Endothelial cell of umbilical vein (primary cell): ENCODE measurements around the gene SPAG9. TPM values are rescaled to one million over a fixed set of nuclear protein-coding genes. Genes with fewer than 3 reads are reported as not detected.

Source experiments
- BruUV-seq: library from RNA; stranded (reverse); fragments of 400-500 nt; replicated peaks from 2 replicates; lab custom pipeline; 2021; lab: Mats Ljungman, UMichigan
- CTCF ChIA-PET: fragments of 300-600, 350-600 bp; sonication (Branson Sonifier 250); formaldehyde crosslinking; loops from one replicate; lab custom pipeline; 2021; ENCODE audit warnings: antibody characterized with exemption, inconsistent platforms; lab: Charles Lee
- POLR2A ChIA-PET: fragments of 300-600, 350-600 bp; sonication (Branson Sonifier 250); formaldehyde crosslinking; loops from one replicate; lab custom pipeline; 2021; ENCODE audit warnings: antibody characterized with exemption, inconsistent platforms; lab: Charles Lee
- DNase-seq: peaks from one replicate; pipeline ENCODE4 v3.0.0-alpha.2; 2011; ENCODE audit warnings: low read depth, low spot score
- FAIRE-seq: peaks from 2 replicates; lab custom pipeline; 2011; peaks lifted over from hg19 to GRCh38; lab: Jason Lieb, UNC
- H2AFZ ChIP-seq: 2 replicates; pipeline ENCODE4 v1.6.0; 2012; ENCODE audit warnings: low read depth, low read length, control low read depth, inconsistent platforms
- H3K27ac ChIP-seq: 2 replicates; pipeline ENCODE4 v1.5.1; 2011; ENCODE audit warnings: low read depth, mild to moderate bottlenecking, control low read depth, low read length, moderate library complexity; ENCODE audit not compliant: insufficient read depth
- H3K27me3 ChIP-seq, 2 experiments: 2 replicates each; pipeline versions ENCODE4 v1.6.0 to v1.6.1; 2011; ENCODE audit warnings: low read length in 2 of 2, mixed read lengths in 1 of 2; ENCODE audit not compliant: control insufficient read depth in 2 of 2, insufficient read depth in 2 of 2
- H3K36me3 ChIP-seq, 2 experiments: 2 replicates in 1 of 2; 3 replicates in 1 of 2; pipeline ENCODE4 v1.5.1; 2011; ENCODE audit warnings: low read length in 2 of 2, mild to moderate bottlenecking in 1 of 2, moderate library complexity in 1 of 2; ENCODE audit not compliant: control insufficient read depth in 2 of 2, insufficient read depth in 2 of 2; ENCODE audit errors: extremely low read depth in 1 of 2
- H3K4me1 ChIP-seq: 3 replicates; pipeline ENCODE4 v1.5.1; 2011; ENCODE audit warnings: mild to moderate bottlenecking, low read length; ENCODE audit not compliant: control insufficient read depth, insufficient read depth; ENCODE audit errors: extremely low read depth
- H3K4me2 ChIP-seq: 2 replicates; pipeline ENCODE4 v1.6.1; 2011; ENCODE audit warnings: low read length, control low read depth, mixed read lengths; ENCODE audit not compliant: insufficient read depth
- H3K4me3 ChIP-seq, 3 experiments: fragments of 200-600 bp in 1 of 3; sonication (generic), shearing (Covaris generic) in 1 of 3; replicated peaks in 1 of 3; 2 replicates each; pipeline ENCODE4 v1.5.1; 2011 to 2016; ENCODE audit warnings: control low read depth in 3 of 3, low read length in 3 of 3, mild to moderate bottlenecking in 2 of 3, inconsistent platforms in 1 of 3, low read depth in 1 of 3, moderate library complexity in 1 of 3; ENCODE audit not compliant: insufficient read depth in 1 of 3
- H3K79me2 ChIP-seq: 2 replicates; pipeline ENCODE4 v1.6.0; 2012; ENCODE audit warnings: low read length, inconsistent platforms; ENCODE audit not compliant: control insufficient read depth, insufficient read depth
- H3K9ac ChIP-seq: replicated peaks from 2 replicates; pipeline ENCODE3; 2011; ENCODE audit warnings: low read length, control low read depth; ENCODE audit not compliant: insufficient read depth; ENCODE audit errors: extremely low read depth
- H3K9me1 ChIP-seq: replicated peaks from 3 replicates; pipeline ENCODE4 v1.6.0; 2011; ENCODE audit warnings: mild to moderate bottlenecking, low read length; ENCODE audit not compliant: control insufficient read depth, insufficient read depth; ENCODE audit errors: extremely low read depth
- H3K9me3 ChIP-seq: replicated peaks from 2 replicates; pipeline ENCODE4 v1.5.1; 2012; ENCODE audit warnings: low read length, inconsistent platforms; ENCODE audit not compliant: control insufficient read depth, insufficient read depth
- H4K20me1 ChIP-seq: replicated peaks from 2 replicates; pipeline ENCODE3; 2011; ENCODE audit warnings: mild to moderate bottlenecking, low read length; ENCODE audit not compliant: control insufficient read depth, insufficient read depth; ENCODE audit errors: extremely low read depth
- CTCF ChIP-seq, 2 donors: IDR thresholded peaks; 1 replicate in 1 of 2; 2 replicates in 1 of 2; pipeline ENCODE4 v1.5.1; 2011; ENCODE audit warnings: low read length in 2 of 2, mild to moderate bottlenecking in 2 of 2, moderate library complexity in 2 of 2, control low read depth in 1 of 2, inconsistent platforms in 1 of 2, low read depth in 1 of 2; ENCODE audit not compliant: insufficient read depth in 1 of 2; ENCODE audit errors: extremely low read depth in 1 of 2
- EZH2 ChIP-seq: IDR thresholded peaks from 2 replicates; pipeline ENCODE4 v1.6.1; 2012; ENCODE audit warnings: borderline replicate concordance, low read depth, mild to moderate bottlenecking, moderate library complexity, low read length, inconsistent platforms; ENCODE audit not compliant: severe bottlenecking
- FOS ChIP-seq: IDR thresholded peaks from 2 replicates; pipeline ENCODE4 v1.6.1; 2011; ENCODE audit warnings: mild to moderate bottlenecking, low read length, moderate library complexity, borderline replicate concordance; ENCODE audit not compliant: insufficient read depth
- GATA2 ChIP-seq: IDR thresholded peaks from 2 replicates; pipeline ENCODE4 v1.7.0; 2011; ENCODE audit warnings: low read depth, mild to moderate bottlenecking, moderate library complexity, mixed read lengths, low read length; ENCODE audit not compliant: insufficient read length, insufficient read depth
- JUN ChIP-seq: IDR thresholded peaks from 2 replicates; pipeline ENCODE4 v1.6.1; 2011; ENCODE audit warnings: borderline replicate concordance, low read depth; ENCODE audit not compliant: insufficient read length, insufficient read depth
- POLR2A ChIP-seq: IDR thresholded peaks from 2 replicates; pipeline ENCODE4 v1.6.1; 2012; ENCODE audit warnings: low read depth, mild to moderate bottlenecking, control low read depth, low read length
- POLR2AphosphoS5 ChIP-seq: IDR thresholded peaks from 2 replicates; pipeline ENCODE4 v1.6.1; 2012; ENCODE audit warnings: low read depth, mild to moderate bottlenecking, control low read depth, low read length, moderate library complexity; ENCODE audit not compliant: insufficient read depth
- dilution Hi-C: fragments of 300-500 bp; cut with MboI; formaldehyde crosslinking; loops from one replicate; pipeline ENCODE4 v1.15.0; 2019; ENCODE audit warnings: low sequenced_read_pairs; ENCODE audit not compliant: extremely low pct_ligation_motif_present
- intact Hi-C: fragments of 100-400 bp; cut with micrococcal nuclease; formaldehyde crosslinking; loops from one replicate; pipeline ENCODE4 v1.10.0; 2022
- polyA plus RNA-seq, 4 experiments: library from polyadenylated mRNA; depleted of rRNA in 3 of 4; stranded (reverse) in 3 of 4; unstranded in 1 of 4; fragments of >200 nt; gene quantifications; 2 replicates each; pipeline versions ENCODE4 v1.2.1 to v1.2.3, GENCODE V29; 2011 to 2012; ENCODE audit warnings: missing spikeins in 1 of 4
- total RNA-seq: library from RNA; stranded (reverse); gene quantifications from 2 replicates; pipeline ENCODE4 v1.2.3, GENCODE V29; 2021
- TF ChIP-seq, protein P1 (sequence below): IDR thresholded peaks from 2 replicates; pipeline ENCODE4 v1.6.1; 2011; ENCODE audit not compliant: insufficient read depth, insufficient read length

Gene SPAG9
- total and polyA plus RNA-seq, 2 donors (not counting 3 experiments of a cell fraction or from before 2014, with no cell fraction given), result 16.5 to 75.0 TPM

GRCh38 chr17:50934672-50935220 lies 185.9 kb downstream of the SPAG9 start:
- intact Hi-C loops, result no loop called here
- dilution Hi-C loops, result no loop called here
- CTCF ChIA-PET, result interaction anchor here (1.0 to 1.4 kb wide), 2 partner anchors 10 to 82 kb away, joined by 3 to 5 read pairs; no protein-coding TSS in a partner anchor

More at GRCh38 chr17:50934672-50935220, 185.9 kb downstream of the SPAG9 start:
- H3K4me3 ChIP-seq, result no peak overlapping the region
- no TSS peak for BruUV-seq
- H3K9me1 ChIP-seq, result no peaks in the 10 kb centered on the region
- H3K79me2 ChIP-seq, result no peaks in the 10 kb centered on the region
- POLR2A ChIA-PET, result interaction anchor here (1.2 kb wide), 1 partner anchor 68 kb away, joined by 4 read pairs; the partner anchor contains the start of gene TOB1
- DNase-seq, result no peak
- H3K27ac ChIP-seq, result no peak overlapping the region
- no peaks in the 10 kb centered on the region for H3K36me3 ChIP-seq
- peaks cover 11% of the 10 kb centered on the region for H3K4me1 ChIP-seq
- no peaks in the 10 kb centered on the region for H3K9me3 ChIP-seq
- H3K9ac ChIP-seq, result no peak overlapping the region
- H3K4me2 ChIP-seq, result no peak overlapping the region
- H3K27me3 ChIP-seq, result no peaks in the 10 kb centered on the region
- no peak overlapping the region for H2AFZ ChIP-seq
- FAIRE-seq, result no peak
- H4K20me1 ChIP-seq, result no peaks in the 10 kb centered on the region
- TF ChIP-seq CTCF (IDR thresholded peaks at IDR 0.05; ENCODE audit: extremely low read depth in 1 of 2, insufficient read depth in 1 of 2, low read depth in 1 of 2, low read length in 2 of 2) (no peak), GATA2 (no peak), POLR2A (no peak), FOS (no peak), POLR2AphosphoS5 (no peak), EZH2 (no peak), JUN (no peak)
- TF ChIP-seq, protein P1, sequence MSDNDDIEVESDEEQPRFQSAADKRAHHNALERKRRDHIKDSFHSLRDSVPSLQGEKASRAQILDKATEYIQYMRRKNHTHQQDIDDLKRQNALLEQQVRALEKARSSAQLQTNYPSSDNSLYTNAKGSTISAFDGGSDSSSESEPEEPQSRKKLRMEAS, result no peak
